ENCODE data around the gene PBRM1. TPM values are rescaled to one million over a fixed set of nuclear protein-coding genes. Genes with fewer than 3 reads are reported as not detected.

PBRM1 gene
- total and polyA plus RNA-seq, 2 of the 8 experiments (the other 6 are each of a cell fraction or from before 2014, with no cell fraction given) = 19.3 to 65.8 TPM

GRCh38 chr3:52551118-52551517 is 134.6 kb downstream of the PBRM1 start:
- POLR2A ChIA-PET (ENCODE audit: partially characterized antibody) = interaction anchor here (0.6 to 1.0 kb wide), 2 partner anchors 11 to 565 kb away, joined by 3 read pairs; no protein-coding TSS in a partner anchor
- no peak overlapping the region for H3K14ac ChIP-seq (ENCODE audit: insufficient read length)
- no peak overlapping the region for H2AFZ ChIP-seq (ENCODE audit: low read length)
- no peaks in the 10 kb centered on the region for H4K20me1 ChIP-seq (replicated peaks in 1 of 2; ENCODE audit: control insufficient read depth in 1 of 2, insufficient read depth in 2 of 2, low read length in 2 of 2)
- no peak overlapping the region for H3K23ac ChIP-seq (ENCODE audit: insufficient read length)
- H2AK5ac ChIP-seq (ENCODE audit: low read depth, low read length) = no peak overlapping the region
- no peaks in the 10 kb centered on the region for H3K4me1 ChIP-seq (replicated peaks in 1 of 4; ENCODE audit: control insufficient read depth in 3 of 4, insufficient read depth in 4 of 4, low read length in 3 of 4)
- H3K79me1 ChIP-seq (ENCODE audit: low read depth, low read length) = peaks cover 2% of the 10 kb centered on the region
- DNase-seq (ENCODE audit: low read depth in 1 of 2, low spot score in 2 of 2) (no peak), FAIRE-seq (no peak)
- no peak overlapping the region for H4K8ac ChIP-seq (ENCODE audit: extremely low read depth, insufficient read depth, low read length)
- CTCF ChIA-PET (ENCODE audit: partially characterized antibody) = interaction anchor here (0.9 to 2.9 kb wide), 4 partner anchors 11 to 100 kb away, joined by 3 to 17 read pairs (median 4); no protein-coding TSS in a partner anchor
- no peak overlapping the region for H2BK15ac ChIP-seq (ENCODE audit: low read length)
- H3K79me2 ChIP-seq (ENCODE audit: control insufficient read depth in 1 of 2, insufficient read depth in 2 of 2, low read length in 2 of 2) = no peaks in the 10 kb centered on the region
- H3K18ac ChIP-seq (ENCODE audit: extremely low read depth, low read length) = no peak overlapping the region
- H3K4me2 ChIP-seq (ENCODE audit: insufficient read depth in 1 of 2, low read depth in 2 of 2, low read length in 2 of 2) = no peak overlapping the region
- no peak overlapping the region for H3K27ac ChIP-seq (ENCODE audit: low read depth, low read length)
- H3K4me3 ChIP-seq (ENCODE audit: extremely low read depth in 1 of 4, insufficient read depth in 2 of 4, low read depth in 3 of 4, low read length in 4 of 4) = no peak overlapping the region
- H4K91ac ChIP-seq (replicated peaks; ENCODE audit: insufficient read length, low read length) = no peak overlapping the region
- H2BK20ac ChIP-seq (ENCODE audit: low read length) = no peak overlapping the region
- H3K23me2 ChIP-seq (ENCODE audit: low read depth, low read length) = no peaks in the 10 kb centered on the region
- peaks cover 4 to 40% (median 10%) of the 10 kb centered on the region in 4 experiments; a peak in 7 of 8 replicates for H3K36me3 ChIP-seq (ENCODE audit: control insufficient read depth in 2 of 4, insufficient read depth in 4 of 4, low read length in 3 of 4)
- H2BK5ac ChIP-seq (ENCODE audit: low read depth, low read length) = no peak overlapping the region
- H3K56ac ChIP-seq (replicated peaks; ENCODE audit: insufficient read length, low read depth, low read length) = no peak overlapping the region
- no peak overlapping the region for H2BK12ac ChIP-seq (ENCODE audit: low read depth, low read length)
- H4K5ac ChIP-seq (ENCODE audit: insufficient read length, low read depth, low read length) = no peak overlapping the region
- H3K9ac ChIP-seq (replicated peaks in 1 of 4; ENCODE audit: extremely low read depth in 1 of 4, low read depth in 3 of 4, low read length in 3 of 4) = no peak overlapping the region
- no peak overlapping the region for H2BK120ac ChIP-seq (replicated peaks; ENCODE audit: low read depth, low read length)
- no peaks in the 10 kb centered on the region for H3K27me3 ChIP-seq (replicated peaks in 1 of 4; ENCODE audit: control insufficient read depth in 3 of 4, extremely low read depth in 1 of 4, insufficient read depth in 3 of 4, low read length in 3 of 4)
- no peaks in the 10 kb centered on the region for H3K9me3 ChIP-seq (ENCODE audit: insufficient read depth in 2 of 2, low read depth in 1 of 2, low read length in 1 of 2)
- H3K4ac ChIP-seq (replicated peaks; ENCODE audit: insufficient read length, low read depth, low read length) = no peak overlapping the region
- TF ChIP-seq RAD21 (IDR thresholded peaks at IDR 0.05 in 1 of 2, conservative IDR thresholded peaks at IDR 0.05 in 1 of 2; ENCODE audit: low read depth in 2 of 2, low read length in 2 of 2) (no peak), SP4 (IDR thresholded peaks at IDR 0.05; ENCODE audit: low read length) (no peak), TCF12 (IDR thresholded peaks at IDR 0.05; ENCODE audit: low read depth, low read length) (no peak), RNF2 (IDR thresholded peaks at IDR 0.05; ENCODE audit: borderline replicate concordance, low read depth, low read length, missing control alignments, poor library complexity, severe bottlenecking) (no peak), HDAC6 (IDR thresholded peaks at IDR 0.05; ENCODE audit: low read depth, low read length) (no peak), BACH1 (IDR thresholded peaks at IDR 0.05; ENCODE audit: low read length) (no peak), EGR1 (IDR thresholded peaks at IDR 0.05; ENCODE audit: borderline replicate concordance, low read depth, low read length) (no peak), SAP30 (IDR thresholded peaks at IDR 0.05; ENCODE audit: insufficient read depth, insufficient replicate concordance, low read length) (no peak), GTF2F1 (IDR thresholded peaks at IDR 0.05; ENCODE audit: borderline replicate concordance, low read depth, low read length) (no peak), BRCA1 (IDR thresholded peaks at IDR 0.05; ENCODE audit: low read depth, low read length) (no peak), ZNF274 (IDR thresholded peaks at IDR 0.05; ENCODE audit: borderline replicate concordance, extremely low read depth, low read length) (no peak), KDM5A (IDR thresholded peaks at IDR 0.05; ENCODE audit: low read length) (no peak), EZH2 (IDR thresholded peaks at IDR 0.05; ENCODE audit: low read depth, low read length, severe bottlenecking) (no peak)
- TF ChIP-seq, protein P1, sequence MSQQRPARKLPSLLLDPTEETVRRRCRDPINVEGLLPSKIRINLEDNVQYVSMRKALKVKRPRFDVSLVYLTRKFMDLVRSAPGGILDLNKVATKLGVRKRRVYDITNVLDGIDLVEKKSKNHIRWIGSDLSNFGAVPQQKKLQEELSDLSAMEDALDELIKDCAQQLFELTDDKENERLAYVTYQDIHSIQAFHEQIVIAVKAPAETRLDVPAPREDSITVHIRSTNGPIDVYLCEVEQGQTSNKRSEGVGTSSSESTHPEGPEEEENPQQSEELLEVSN (IDR thresholded peaks at IDR 0.05) = no peak

All from H1 (cell line).